Tibial nerve (tissue), 3 donors: ENCODE data around the gene FETUB.

Experiments used
- CTCF ChIP-seq, 5 experiments: fragments of 200-600 bp in 3 of 5; fragments of 450-650 bp in 2 of 5; sonication (generic) in 3 of 5; IDR thresholded peaks; one replicate each; pipeline ENCODE4 v1.5.1; 2016 to 2019; ENCODE audit warnings: antibody characterized with exemption in 5 of 5, mild to moderate bottlenecking in 3 of 5, moderate library complexity in 2 of 5
- POLR2A ChIP-seq, 2 donors: fragments of 450-650 bp; IDR thresholded peaks; one replicate each; pipeline ENCODE4 v1.6.1; 2017; ENCODE audit warnings: antibody characterized with exemption in 2 of 2, mild to moderate bottlenecking in 2 of 2, moderate library complexity in 2 of 2

- TF ChIP-seq CTCF (IDR thresholded peaks at IDR 0.05), result no peak
- no peak for TF ChIP-seq POLR2A (IDR thresholded peaks at IDR 0.05)
Measured at GRCh38 chr3:186598794-186599141, 41.4 kb upstream of the FETUB start.
